HEK293 (cell line): ENCODE measurements around the gene SS18L1.

Source experiments
- CTCF ChIA-PET: fragments of 350-600 bp; formaldehyde crosslinking; extraction: SDS; loops from one replicate; lab custom pipeline; 2021; ENCODE audit warnings: antibody characterized with exemption; lab: Yijun Ruan, JAX
- POLR2A ChIA-PET: fragments of 300-600 bp; formaldehyde crosslinking; extraction: SDS; loops from one replicate; lab custom pipeline; 2020; ENCODE audit warnings: antibody characterized with exemption, inconsistent platforms; lab: Yijun Ruan, JAX
- H3K27ac ChIP-seq: fragments of 200-500 bp; sonication (Bioruptor generic); 2 replicates; pipeline ENCODE4 v1.5.1; 2014; ENCODE audit warnings: low read depth, low read length, control low read depth, inconsistent platforms; ENCODE audit errors: extremely low read depth
- H3K36me3 ChIP-seq, 2 experiments: fragments of 200-500 bp in 1 of 2; sonication (Bioruptor generic) in 1 of 2; 1 replicate in 1 of 2; 2 replicates in 1 of 2; pipeline ENCODE4 v1.5.1; 2014 to 2017; ENCODE audit warnings: inconsistent platforms in 2 of 2, low read length in 2 of 2; ENCODE audit not compliant: control insufficient read depth in 2 of 2, insufficient read depth in 1 of 2
- H3K4me1 ChIP-seq: fragments of 200-500 bp; sonication (Bioruptor generic); 2 replicates; pipeline ENCODE4 v1.5.1; 2014; ENCODE audit warnings: mild to moderate bottlenecking, low read length, inconsistent platforms; ENCODE audit not compliant: control insufficient read depth, insufficient read depth
- H3K4me3 ChIP-seq: 2 replicates; pipeline ENCODE4 v1.5.1; 2011; ENCODE audit warnings: low read depth, mild to moderate bottlenecking, control low read depth, low read length, moderate library complexity
- H3K9me3 ChIP-seq: fragments of 200-500 bp; sonication (Bioruptor generic); 2 replicates; pipeline ENCODE4 v1.5.1; 2014; ENCODE audit warnings: low read depth, low read length, inconsistent platforms; ENCODE audit not compliant: control insufficient read depth, insufficient read depth
- EGR2 ChIP-seq: fragments of 450-650 bp; formaldehyde crosslinking; IDR thresholded peaks from 2 replicates; pipeline ENCODE4 v1.5.1; 2016; ENCODE audit warnings: low read depth, missing biosample characterization, missing genetic modification characterization
- GLIS2 ChIP-seq: fragments of 450-650 bp; formaldehyde crosslinking; IDR thresholded peaks from 2 replicates; pipeline ENCODE4 v1.5.1; 2016; ENCODE audit warnings: missing biosample characterization, missing genetic modification characterization
- ZFHX2 ChIP-seq: fragments of 450-650 bp; formaldehyde crosslinking; conservative IDR thresholded peaks from 2 replicates; pipeline ENCODE4 v1.5.1; 2016; ENCODE audit warnings: missing biosample characterization, missing genetic modification characterization
- ZIC2 ChIP-seq: fragments of 450-650 bp; formaldehyde crosslinking; IDR thresholded peaks from 2 replicates; pipeline ENCODE4 v1.5.1; 2016; ENCODE audit warnings: missing biosample characterization, missing genetic modification characterization
- ZNF148 ChIP-seq: fragments of 450-650 bp; formaldehyde crosslinking; IDR thresholded peaks from 2 replicates; pipeline ENCODE4 v1.5.0; 2017; ENCODE audit warnings: missing biosample characterization, missing genetic modification characterization, borderline replicate concordance
- ZNF175 ChIP-seq: fragments of 450-650 bp; formaldehyde crosslinking; IDR thresholded peaks from 2 replicates; pipeline ENCODE4 v1.5.1; 2016; ENCODE audit warnings: missing biosample characterization, missing genetic modification characterization
- ZNF18 ChIP-seq: fragments of 450-650 bp; formaldehyde crosslinking; IDR thresholded peaks from 2 replicates; pipeline ENCODE4 v1.5.1; 2016; ENCODE audit warnings: missing biosample characterization, missing genetic modification characterization
- ZNF184 ChIP-seq: fragments of 450-650 bp; IDR thresholded peaks from 2 replicates; pipeline ENCODE4 v1.5.1; 2018; ENCODE audit warnings: missing biosample characterization, mild to moderate bottlenecking, missing genetic modification characterization
- ZNF311 ChIP-seq: fragments of 450-650 bp; formaldehyde crosslinking; IDR thresholded peaks from 2 replicates; pipeline ENCODE4 v1.5.1; 2017; ENCODE audit warnings: missing biosample characterization, missing genetic modification characterization, borderline replicate concordance
- ZNF398 ChIP-seq: fragments of 450-650 bp; formaldehyde crosslinking; IDR thresholded peaks from 2 replicates; pipeline ENCODE4 v1.5.1; 2017; ENCODE audit warnings: missing biosample characterization, missing genetic modification characterization
- ZNF658 ChIP-seq: fragments of 450-650 bp; formaldehyde crosslinking; IDR thresholded peaks from 2 replicates; pipeline ENCODE4; 2016; ENCODE audit warnings: missing biosample characterization, missing genetic modification characterization
- ZNF704 ChIP-seq: fragments of 450-650 bp; formaldehyde crosslinking; IDR thresholded peaks from 2 replicates; pipeline ENCODE4 v1.5.1; 2016; ENCODE audit warnings: missing biosample characterization, missing genetic modification characterization
- ZSCAN5A ChIP-seq: fragments of 450-650 bp; formaldehyde crosslinking; IDR thresholded peaks from 2 replicates; pipeline ENCODE4 v1.5.1; 2016; ENCODE audit warnings: missing biosample characterization, missing genetic modification characterization

SS18L1 gene

GRCh38 chr20:62228982-62229545, 85.5 kb downstream of the SS18L1 start:
- H3K9me3 ChIP-seq: no peaks in the 10 kb centered on the region
- H3K27ac ChIP-seq: no peak overlapping the region
- TF ChIP-seq ZSCAN5A (tag by site-specific recombination): no peak
- TF ChIP-seq ZNF398 (tag by site-specific recombination): peak; percentile 20; the same call in 1 of the 2 replicates
- peak; percentile 36; the same call in 1 of the 2 replicates for TF ChIP-seq ZNF18 (tag by site-specific recombination)
- TF ChIP-seq ZNF311 (tag by site-specific recombination): 0 out of 2 replicates have a peak, but pooled peaks have one; percentile 43
- no peak for TF ChIP-seq ZNF184 (tag by site-specific recombination)
- 0 out of 2 replicates have a peak, but pooled peaks have one; percentile 2 for TF ChIP-seq ZIC2 (tag by site-specific recombination)
- peak; percentile 30; the same call in 1 of the 2 replicates for TF ChIP-seq ZNF148 (tag by site-specific recombination)
- no peak for TF ChIP-seq GLIS2 (tag by site-specific recombination)
- 0 out of 2 replicates have a peak, but pooled peaks have one; percentile 32 for TF ChIP-seq ZNF175 (tag by site-specific recombination)
- TF ChIP-seq ZFHX2 (tag by site-specific recombination): peak; percentile 100
- peak; percentile 100 for TF ChIP-seq EGR2
- H3K4me1 ChIP-seq: no peaks in the 10 kb centered on the region
- no peaks in the 10 kb centered on the region for H3K36me3 ChIP-seq
- CTCF ChIA-PET: no interaction called here
- H3K4me3 ChIP-seq: no peak overlapping the region
- POLR2A ChIA-PET: no interaction called here

GRCh38 chr20:62229667-62230066, 86.1 kb downstream of the SS18L1 start:
- ChIA-PET POLR2A (no interaction called here), CTCF (no interaction called here)
- no peaks in the 10 kb centered on the region for H3K9me3 ChIP-seq
- no peaks in the 10 kb centered on the region for H3K36me3 ChIP-seq
- H3K27ac ChIP-seq: no peak overlapping the region
- no peaks in the 10 kb centered on the region for H3K4me1 ChIP-seq
- TF ChIP-seq ZNF658: no peak
- 0 out of 2 replicates have a peak, but pooled peaks have one; percentile 17 for TF ChIP-seq ZNF704
- TF ChIP-seq ZIC2 (tag by site-specific recombination): 0 out of 2 replicates have a peak, but pooled peaks have one; percentile 3
- H3K4me3 ChIP-seq: no peak overlapping the region
